Nephron progenitor cell (in vitro differentiated cells): ENCODE measurements around the gene CYP24A1.

Source experiments
- DNase-seq: peaks from one replicate; pipeline ENCODE4 v3.0.0; 2021
- H3K27ac Mint-ChIP-seq: 2 replicates; pipeline ENCODE4 v1.8.0; 2021; ENCODE audit warnings: mild to moderate bottlenecking, moderate library complexity, mixed read lengths
- H3K27me3 Mint-ChIP-seq: 2 replicates; pipeline ENCODE4 v1.8.0; 2021; ENCODE audit warnings: mild to moderate bottlenecking, low read depth, mixed read lengths; ENCODE audit not compliant: poor library complexity
- H3K36me3 Mint-ChIP-seq: 2 replicates; pipeline ENCODE4 v1.8.0; 2021; ENCODE audit warnings: low read depth, mixed read lengths
- H3K4me1 Mint-ChIP-seq: 2 replicates; pipeline ENCODE4 v1.8.0; 2021; ENCODE audit warnings: mixed read lengths
- H3K4me3 Mint-ChIP-seq: 2 replicates; pipeline ENCODE4 v1.8.0; 2021; ENCODE audit warnings: mild to moderate bottlenecking, moderate library complexity, mixed read lengths
- H3K9me3 Mint-ChIP-seq: 2 replicates; pipeline ENCODE4 v1.8.0; 2021; ENCODE audit warnings: mild to moderate bottlenecking, moderate library complexity, mixed read lengths
- TF ChIP-seq, protein P1 (sequence below): fragments of 200-600 bp; sonication (generic); IDR thresholded peaks from 2 replicates; pipeline ENCODE4 v1.5.0; 2021; ENCODE audit warnings: antibody characterized with exemption

CYP24A1 gene

DNA sequence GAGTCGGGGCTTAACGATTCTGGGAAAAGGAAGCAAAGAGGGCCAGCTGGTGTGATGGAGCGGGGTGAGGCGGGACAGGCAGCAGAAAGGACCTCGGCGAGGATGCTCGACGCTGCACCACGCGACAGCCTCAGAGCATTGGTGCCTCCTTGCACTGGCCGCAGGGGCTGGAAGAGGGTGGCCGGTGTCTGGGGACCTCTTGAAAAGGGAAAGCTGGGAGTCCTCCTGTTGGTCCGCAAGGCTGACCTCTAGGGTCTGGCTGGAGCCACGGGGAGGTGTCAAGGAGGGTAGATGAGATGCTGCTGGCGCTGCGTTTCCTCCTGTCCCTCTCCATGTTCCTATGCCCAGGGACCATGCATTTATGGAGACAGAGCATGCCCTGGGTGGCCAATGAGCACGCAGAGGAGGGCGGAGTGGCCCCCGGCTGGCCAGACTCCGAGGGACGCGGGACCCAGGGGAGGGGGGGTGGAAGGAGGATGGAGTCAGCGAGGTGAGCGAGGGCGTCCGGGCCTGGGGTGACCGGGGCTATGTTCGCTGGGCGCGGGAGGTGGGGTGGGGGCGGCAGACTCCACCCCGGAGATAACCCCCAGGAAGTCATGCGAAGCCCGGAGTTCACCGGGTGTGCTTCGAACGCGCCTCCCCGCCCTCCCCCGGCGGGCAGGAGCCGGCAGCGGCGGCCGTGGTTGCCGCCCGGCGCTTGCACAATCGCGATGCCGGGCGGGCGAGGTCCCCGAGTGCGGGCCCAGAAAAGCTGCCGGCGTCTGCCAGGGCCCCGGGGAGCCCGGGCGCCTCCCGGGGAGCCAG is at the start of gene CYP24A1:
Gene CYP24A1 (minus strand): TSS at position 334 of the 804 bp plus-strand sequence. CDS start 407 bp downstream, outside the sequence.
- H3K36me3 Mint-ChIP-seq: no peaks in the 10 kb centered on the region
- H3K4me1 Mint-ChIP-seq: peaks cover 42% of the 10 kb centered on the region
- H3K27ac Mint-ChIP-seq: no peak within 1 kb of the TSS
- no peaks in the 10 kb centered on the region for H3K9me3 Mint-ChIP-seq
- peak; percentile 47 for DNase-seq
- H3K27me3 Mint-ChIP-seq: peaks cover 75% of the 10 kb centered on the region
- H3K4me3 Mint-ChIP-seq: peak within 1 kb of the TSS; percentile 81
- TF ChIP-seq, protein P1, sequence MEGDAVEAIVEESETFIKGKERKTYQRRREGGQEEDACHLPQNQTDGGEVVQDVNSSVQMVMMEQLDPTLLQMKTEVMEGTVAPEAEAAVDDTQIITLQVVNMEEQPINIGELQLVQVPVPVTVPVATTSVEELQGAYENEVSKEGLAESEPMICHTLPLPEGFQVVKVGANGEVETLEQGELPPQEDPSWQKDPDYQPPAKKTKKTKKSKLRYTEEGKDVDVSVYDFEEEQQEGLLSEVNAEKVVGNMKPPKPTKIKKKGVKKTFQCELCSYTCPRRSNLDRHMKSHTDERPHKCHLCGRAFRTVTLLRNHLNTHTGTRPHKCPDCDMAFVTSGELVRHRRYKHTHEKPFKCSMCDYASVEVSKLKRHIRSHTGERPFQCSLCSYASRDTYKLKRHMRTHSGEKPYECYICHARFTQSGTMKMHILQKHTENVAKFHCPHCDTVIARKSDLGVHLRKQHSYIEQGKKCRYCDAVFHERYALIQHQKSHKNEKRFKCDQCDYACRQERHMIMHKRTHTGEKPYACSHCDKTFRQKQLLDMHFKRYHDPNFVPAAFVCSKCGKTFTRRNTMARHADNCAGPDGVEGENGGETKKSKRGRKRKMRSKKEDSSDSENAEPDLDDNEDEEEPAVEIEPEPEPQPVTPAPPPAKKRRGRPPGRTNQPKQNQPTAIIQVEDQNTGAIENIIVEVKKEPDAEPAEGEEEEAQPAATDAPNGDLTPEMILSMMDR: no peak

DNA sequence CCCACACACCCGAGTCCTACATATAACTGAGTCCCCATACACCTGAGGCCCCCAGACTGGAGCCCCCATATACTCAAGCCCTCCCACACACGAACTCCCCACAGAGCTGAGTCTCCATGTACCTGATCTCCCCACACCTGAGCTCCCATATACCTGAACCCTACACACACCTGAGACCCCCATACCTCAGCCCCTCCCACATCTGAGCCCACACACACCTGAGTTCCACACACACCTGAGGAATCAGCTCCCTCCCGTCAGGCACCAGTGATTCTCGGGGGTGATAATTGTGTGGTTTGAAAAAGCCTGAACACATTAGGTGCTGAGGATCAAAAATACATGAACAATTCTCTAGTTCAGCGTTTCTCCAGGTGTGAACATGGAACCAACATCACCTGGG is 49.5 kb upstream of the CYP24A1 start:
- Mint-ChIP-seq H3K27me3 (peaks cover 3% of the 10 kb centered on the region), H3K9me3 (no peaks in the 10 kb centered on the region), H3K36me3 (no peaks in the 10 kb centered on the region), H3K27ac (no peak overlapping the region), H3K4me3 (no peak overlapping the region), H3K4me1 (no peaks in the 10 kb centered on the region)
- no peak for DNase-seq
- TF ChIP-seq, protein P1: no peak

DNA sequence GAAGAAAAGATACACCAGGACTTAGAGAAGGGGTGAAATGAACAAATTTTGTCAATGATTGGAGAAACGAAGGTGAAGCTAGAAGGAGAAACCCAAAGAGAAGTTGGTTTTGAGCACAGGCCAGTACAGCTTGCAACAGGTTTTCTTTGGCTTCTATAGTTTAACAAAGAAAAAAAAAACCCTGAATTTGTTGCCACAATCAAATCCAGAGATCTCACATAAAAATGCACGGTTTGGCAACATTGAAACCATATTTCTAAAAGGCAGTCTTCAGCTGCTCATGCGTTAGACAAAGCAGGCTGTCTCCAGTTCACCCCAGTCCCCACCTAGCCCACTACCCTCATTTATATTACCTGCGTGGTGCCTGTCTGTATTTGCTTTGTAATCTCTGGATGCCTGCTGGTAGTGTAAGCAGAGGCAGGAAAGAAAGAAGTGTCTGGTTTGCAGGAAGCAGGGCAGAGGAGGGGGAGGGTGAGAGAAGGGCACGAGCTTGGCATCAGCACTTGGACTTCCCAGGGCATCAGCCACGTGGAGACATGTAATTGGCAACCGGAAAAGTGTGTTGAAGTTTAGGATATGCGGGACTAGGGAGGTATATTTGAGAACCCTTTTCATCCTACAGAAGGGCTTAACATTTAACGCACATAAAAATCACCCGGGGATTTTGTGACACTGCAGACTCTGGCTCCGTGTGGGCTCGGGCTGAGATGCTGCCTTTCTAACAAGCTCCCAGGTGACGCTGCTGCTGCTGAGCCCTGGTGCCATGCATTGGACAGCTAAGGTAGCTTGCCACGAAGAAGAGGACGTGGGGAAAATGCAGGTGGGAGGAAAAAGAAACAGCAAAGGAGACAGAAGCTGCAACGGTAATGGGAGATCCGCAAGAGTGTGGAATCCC is 48.5 kb upstream of the CYP24A1 start:
- DNase-seq: no peak
- Mint-ChIP-seq H3K27ac (peak overlapping the region; percentile 66), H3K4me1 (no peaks in the 10 kb centered on the region), H3K4me3 (no peak overlapping the region), H3K36me3 (peaks cover 7% of the 10 kb centered on the region), H3K27me3 (peaks cover 3% of the 10 kb centered on the region), H3K9me3 (no peaks in the 10 kb centered on the region)
- TF ChIP-seq, protein P1: no peak

DNA sequence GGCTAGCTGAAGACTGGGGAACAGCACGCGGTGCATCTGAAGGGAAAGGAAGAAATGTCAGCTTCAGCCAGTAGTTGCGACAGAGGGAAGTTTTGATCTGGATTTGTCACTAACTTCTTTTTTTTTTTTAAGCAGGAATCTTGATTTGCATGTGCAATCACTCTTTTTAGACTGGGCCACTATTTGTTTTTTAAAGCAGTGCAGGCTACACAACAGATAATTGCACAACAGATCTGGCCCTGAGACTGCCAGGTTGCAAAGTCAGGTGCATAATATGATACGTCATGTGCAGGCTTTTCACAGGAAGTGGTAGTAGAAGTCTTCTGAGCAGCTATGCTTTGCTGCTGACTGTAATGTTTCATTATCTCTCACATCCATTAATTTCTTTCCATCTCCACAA is 47.6 kb upstream of the CYP24A1 start:
- Mint-ChIP-seq H3K27ac (no peak overlapping the region), H3K36me3 (peaks cover 14% of the 10 kb centered on the region), H3K9me3 (no peaks in the 10 kb centered on the region), H3K27me3 (peaks cover 2% of the 10 kb centered on the region), H3K4me1 (no peaks in the 10 kb centered on the region), H3K4me3 (no peak overlapping the region)
- DNase-seq: no peak
- TF ChIP-seq, protein P1: no peak

DNA sequence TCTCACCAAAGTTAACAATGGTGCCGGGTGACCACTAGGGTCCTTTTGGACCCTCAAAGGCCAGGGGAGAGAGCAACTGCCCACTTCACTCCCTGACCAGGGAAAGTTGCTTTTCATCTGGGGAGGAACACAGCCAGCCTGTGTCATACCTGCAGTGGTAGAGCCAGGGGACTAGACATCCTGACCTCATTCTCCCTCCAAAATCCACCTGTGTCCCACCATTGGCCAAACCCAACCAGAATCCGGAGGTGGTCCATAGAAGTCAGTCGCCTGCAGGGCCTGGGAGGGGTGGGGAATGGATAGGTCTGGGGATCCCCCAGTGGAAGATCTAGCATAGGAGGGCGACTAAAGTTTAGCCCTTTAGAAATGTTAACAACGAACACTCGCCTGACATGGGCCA is 46.9 kb upstream of the CYP24A1 start:
- peaks cover 20% of the 10 kb centered on the region for H3K36me3 Mint-ChIP-seq
- no peaks in the 10 kb centered on the region for H3K27me3 Mint-ChIP-seq
- no peak for DNase-seq
- no peaks in the 10 kb centered on the region for H3K9me3 Mint-ChIP-seq
- no peaks in the 10 kb centered on the region for H3K4me1 Mint-ChIP-seq
- TF ChIP-seq, protein P1: no peak
- no peak overlapping the region for H3K27ac Mint-ChIP-seq
- no peak overlapping the region for H3K4me3 Mint-ChIP-seq
